TTC549 (cell line): ENCODE measurements around the gene GPR37.

Experiments
- FAIRE-seq: peaks from 2 replicates; lab custom pipeline; 2012; peaks lifted over from hg19 to GRCh38; lab: Jason Lieb, UNC

GPR37 gene

DNA sequence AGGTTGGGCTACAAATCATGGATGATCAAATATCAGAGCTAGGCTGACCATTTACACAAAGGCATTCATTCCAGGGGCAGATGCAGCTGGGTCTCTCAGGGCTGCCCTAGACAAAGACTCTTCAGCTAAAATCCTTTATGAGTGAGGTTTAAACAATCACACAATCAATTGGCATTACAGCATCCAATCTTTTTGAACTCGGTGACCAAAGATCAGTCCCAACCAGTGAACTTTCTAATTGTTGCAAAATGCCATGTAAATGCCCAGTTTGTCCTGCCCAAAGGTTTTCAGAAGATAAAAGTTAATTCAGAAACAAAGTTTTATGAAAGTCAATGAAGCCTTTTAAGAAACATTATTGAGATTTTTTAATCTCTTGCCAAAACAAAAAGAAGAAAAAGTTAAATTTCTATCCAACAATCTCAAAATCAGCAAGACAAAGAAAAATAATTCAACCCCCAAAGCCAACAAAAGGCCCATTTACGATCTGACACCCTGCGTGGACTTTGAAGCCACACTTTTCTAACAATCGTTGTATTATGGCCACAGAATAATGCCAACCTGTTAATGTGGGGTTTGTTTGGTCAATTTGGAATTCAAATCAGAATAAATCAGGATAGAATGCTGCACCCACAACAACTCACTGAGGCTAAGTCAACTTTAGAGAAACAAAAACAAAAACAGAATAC, 40.9 kb downstream of the GPR37 start:
- FAIRE-seq: no peak

- FAIRE-seq: no peak
Observed at GRCh38 chr7:124724079-124724478, 41.5 kb downstream of the GPR37 start.

DNA sequence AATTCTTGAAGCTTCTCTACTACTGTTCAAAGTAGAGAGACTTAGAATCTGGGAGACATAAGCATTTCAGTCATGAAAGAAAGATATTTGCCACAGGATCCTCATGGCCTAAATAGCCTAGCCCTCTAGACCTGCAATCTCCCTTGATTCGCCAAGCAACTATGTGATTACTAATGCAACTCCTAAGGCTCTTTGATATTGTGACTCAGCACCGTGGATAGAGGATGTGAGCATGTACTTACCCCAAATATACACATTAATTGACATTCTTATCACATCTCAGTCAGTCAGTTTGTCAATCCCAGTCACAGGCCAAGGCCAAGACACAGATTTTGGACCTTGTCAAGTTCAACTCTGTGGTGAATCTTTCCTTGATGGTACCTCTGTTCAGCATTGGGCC, 42.6 kb downstream of the GPR37 start:
- no peak for FAIRE-seq

GRCh38 chr7:124722292-124722691, 43.3 kb downstream of the GPR37 start:
- FAIRE-seq: no peak

DNA sequence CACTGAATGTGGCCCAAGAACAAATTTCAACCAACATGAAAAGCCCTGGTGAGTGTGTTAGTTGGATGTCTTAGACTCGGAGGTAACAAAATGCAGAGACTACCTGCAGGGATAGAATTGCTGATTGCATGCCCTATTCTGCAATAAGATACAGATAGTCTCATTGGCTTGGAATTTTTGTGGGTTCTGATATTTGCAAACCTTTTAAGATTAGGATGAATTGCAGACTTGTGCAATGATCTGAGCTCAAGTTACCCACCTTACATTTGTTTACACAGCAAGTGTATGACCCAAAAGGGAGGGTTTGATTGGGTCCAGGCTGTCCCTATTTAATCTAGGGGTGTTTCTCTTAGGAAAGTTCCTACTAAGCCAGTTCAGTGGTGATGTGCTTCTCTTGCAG, 45.4 kb downstream of the GPR37 start:
- no peak for FAIRE-seq

- no peak for FAIRE-seq
Observed at GRCh38 chr7:124718032-124718766, 47.4 kb downstream of the GPR37 start.

DNA sequence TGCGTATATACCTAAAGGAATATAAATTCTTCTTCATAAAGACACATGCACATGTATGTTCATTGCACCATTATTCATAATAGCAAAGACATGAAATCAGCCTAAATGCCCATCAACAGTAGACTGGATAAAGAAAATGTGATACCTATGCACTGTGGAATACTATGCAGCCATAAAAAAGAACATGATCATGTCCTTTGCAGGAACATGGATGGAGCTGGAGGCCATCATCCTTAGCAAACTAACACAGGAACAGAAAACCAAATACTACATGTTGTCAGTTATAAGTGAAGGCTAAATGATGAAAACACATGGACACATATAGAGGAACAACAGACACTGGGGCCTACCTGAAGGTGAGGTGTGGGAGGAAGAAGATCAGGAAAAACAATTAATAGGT, 48.7 kb downstream of the GPR37 start:
- FAIRE-seq: no peak

DNA sequence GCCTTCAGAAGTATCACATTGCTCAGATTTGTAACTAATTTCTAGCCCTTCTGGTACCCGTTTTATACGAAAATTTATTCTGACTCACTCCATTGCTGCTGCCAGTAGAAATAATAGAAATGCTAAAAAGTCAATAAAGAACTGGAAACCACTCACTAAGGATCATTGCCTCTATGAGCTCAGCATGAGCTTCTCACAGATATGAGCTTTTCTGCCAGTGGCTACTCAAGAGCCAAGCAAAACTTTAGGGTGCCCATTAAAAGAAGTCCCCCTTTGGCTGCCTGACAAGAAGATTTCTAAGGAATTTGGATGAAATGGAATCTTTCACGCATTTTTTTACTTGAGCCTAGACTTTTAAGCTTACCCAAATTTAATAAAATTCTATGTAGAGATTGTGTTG, 52.5 kb downstream of the GPR37 start:
- no peak for FAIRE-seq

DNA sequence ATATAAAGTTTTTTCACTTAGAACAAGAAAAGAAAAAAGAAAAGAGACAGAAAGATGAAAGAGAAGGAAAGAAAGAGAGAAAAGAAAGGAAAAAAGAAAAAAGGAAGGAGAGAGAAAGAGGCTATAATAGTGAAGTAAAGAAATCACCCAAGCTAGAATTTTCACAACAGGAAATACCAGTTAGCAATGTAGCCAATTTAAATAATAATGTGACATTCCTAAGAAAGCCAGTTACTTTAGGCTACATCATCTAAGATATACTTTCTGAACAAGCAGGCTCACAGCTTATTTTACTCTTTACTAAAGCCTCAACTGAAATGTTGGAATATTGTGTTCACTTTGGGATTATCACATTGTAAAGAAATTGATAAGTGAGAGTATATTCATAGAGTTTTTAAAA, 53.6 kb downstream of the GPR37 start:
- no peak for FAIRE-seq

GRCh38 chr7:124702385-124702784, 63.2 kb downstream of the GPR37 start:
- FAIRE-seq: no peak

- no peak for FAIRE-seq
Observed at GRCh38 chr7:124701955-124702354, 63.6 kb downstream of the GPR37 start.

- FAIRE-seq: no peak
Observed at GRCh38 chr7:124700655-124701054, 64.9 kb downstream of the GPR37 start.

GRCh38 chr7:124698964-124699363, 66.6 kb downstream of the GPR37 start:
- FAIRE-seq: no peak

DNA sequence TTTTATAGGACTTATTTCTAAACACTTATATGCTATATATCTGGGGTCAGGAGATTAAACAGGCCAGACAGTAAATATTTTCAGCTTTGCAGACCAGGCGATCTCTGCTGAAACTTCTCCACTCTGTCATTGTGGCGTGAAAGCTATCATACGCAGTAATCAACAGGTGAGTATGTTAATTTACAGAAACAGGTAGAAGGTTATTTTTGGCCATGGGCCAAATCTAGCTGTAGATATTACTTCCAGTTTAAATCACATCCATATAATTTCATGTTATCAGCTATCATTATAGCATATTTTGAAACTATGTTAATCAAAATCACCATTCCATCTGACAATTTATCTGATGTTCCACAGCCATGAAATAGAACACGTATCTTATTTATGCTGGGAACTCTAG, 67.8 kb downstream of the GPR37 start:
- FAIRE-seq: no peak
